K562 (cell line): ENCODE measurements around the gene RNF167. TPM values are rescaled to one million over a fixed set of nuclear protein-coding genes. Genes with fewer than 3 reads are reported as not detected.

ENCODE experiments used
- ILK ChIP-seq: fragments of 450-650 bp; IDR thresholded peaks from 2 replicates; pipeline ENCODE4 v1.6.1; 2016; ENCODE audit warnings: missing genetic modification characterization, low read depth, mild to moderate bottlenecking, missing compliant biosample characterization, moderate library complexity, borderline replicate concordance
- MAZ ChIP-seq, 2 experiments: fragments of 450-650 bp in 1 of 2; sonication (generic) in 1 of 2; formaldehyde crosslinking; IDR thresholded peaks in 1 of 2; conservative IDR thresholded peaks in 1 of 2; 2 replicates each; pipeline versions ENCODE4 v1.4.0 to v1.5.0; 2020; ENCODE audit warnings: mild to moderate bottlenecking in 1 of 2, missing genetic modification reagents in 1 of 2
- PHF20 ChIP-seq: fragments of 450-650 bp; IDR thresholded peaks from 2 replicates; pipeline ENCODE4 v1.6.1; 2018; ENCODE audit not compliant: partially characterized antibody
- TGIF2 ChIP-seq: sonication (generic); formaldehyde crosslinking; IDR thresholded peaks from 2 replicates; pipeline ENCODE4 v1.8.1; 2022; ENCODE audit warnings: mild to moderate bottlenecking, missing genetic modification reagents, moderate library complexity
- polyA plus RNA-seq, 8 experiments: library from polyadenylated mRNA; depleted of rRNA in 4 of 8; stranded (reverse) in 5 of 8; unstranded in 3 of 8; fragments of >200 nt; fragmentation: Nextera tagmentation in 2 of 8; fragmentation: Illumina TruSeq in 1 of 8; extraction: Ambion mirVana in 2 of 8; extraction: Trizol in 1 of 8; gene quantifications; 2 replicates each; pipeline versions ENCODE4 v1.2.1 to v1.2.3, GENCODE V29; 2011 to 2014; ENCODE audit warnings: inconsistent platforms in 1 of 8, missing spikeins in 1 of 8
- total RNA-seq, 7 experiments: library from RNA; depleted of rRNA in 6 of 7; stranded (reverse); fragments of >200 nt in 6 of 7; fragmentation: Illumina TruSeq in 2 of 7; extraction: Trizol in 2 of 7; gene quantifications; 2 replicates each; pipeline versions ENCODE4 v1.2.1 to v1.2.3, GENCODE V29; 2011 to 2021; ENCODE audit warnings: low replicate concordance in 1 of 7
- TF ChIP-seq, protein P1 (sequence below), 2 experiments: fragments of 450-650 bp; formaldehyde crosslinking in 1 of 2; IDR thresholded peaks; 2 replicates each; pipeline versions ENCODE4 v1.4.0 to v1.6.1; 2014 to 2020; ENCODE audit warnings: mild to moderate bottlenecking in 2 of 2, borderline replicate concordance in 1 of 2, low read depth in 1 of 2

The RNF167 gene
- total and polyA plus RNA-seq, 9 of the 15 experiments (the other 6 are each of a cell fraction or from before 2014, with no cell fraction given), result 16.5 to 143 (median 45.5) TPM

DNA sequence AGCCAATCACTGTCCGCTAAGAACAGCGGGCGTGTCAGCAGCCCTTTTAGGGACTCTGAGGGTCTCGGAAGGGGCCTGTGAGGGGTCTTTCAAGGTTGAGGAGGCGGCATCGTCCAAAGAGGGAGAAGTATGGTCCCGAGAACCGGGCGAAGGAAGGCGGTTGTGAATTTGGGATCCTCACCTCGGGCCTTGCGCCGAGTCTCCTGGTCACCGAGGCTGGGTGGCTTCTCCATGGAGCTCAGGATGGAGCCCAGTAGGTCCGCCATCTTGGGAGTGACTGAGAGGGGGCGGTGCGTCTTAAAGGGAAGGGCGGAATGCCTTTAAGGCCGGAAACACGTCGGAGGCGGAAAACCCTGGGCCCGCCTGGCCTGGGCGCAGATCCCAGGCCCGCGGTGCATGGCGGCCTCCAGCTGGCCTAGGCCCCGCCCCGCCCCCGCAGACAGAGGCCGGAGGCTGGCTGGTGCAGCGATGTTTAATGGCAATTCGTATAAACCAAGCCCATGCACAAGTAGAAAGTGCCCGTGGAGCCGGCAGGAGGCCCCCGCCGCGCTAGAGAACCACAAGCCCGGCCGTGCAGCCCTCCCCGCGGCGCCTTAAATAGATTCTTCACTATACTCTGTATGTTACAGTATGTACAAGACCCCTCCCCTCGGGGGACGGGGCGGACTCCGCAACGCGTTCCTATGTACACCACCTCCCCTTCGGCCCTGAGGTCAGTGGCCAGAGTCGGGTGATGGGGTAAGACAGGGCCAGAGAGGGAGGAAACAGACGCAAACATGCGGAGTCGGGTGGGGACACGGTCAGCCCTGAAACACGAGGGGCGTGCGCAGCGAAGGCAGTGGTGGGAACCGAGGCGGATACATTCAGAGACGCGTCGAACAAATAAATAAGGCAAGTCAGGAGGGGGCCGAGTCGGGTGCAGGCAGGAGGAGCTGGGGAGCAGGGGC, 27.7 kb downstream of the RNF167 start, which contains the start of gene SPAG7 (continued):
- TF ChIP-seq, protein P1, sequence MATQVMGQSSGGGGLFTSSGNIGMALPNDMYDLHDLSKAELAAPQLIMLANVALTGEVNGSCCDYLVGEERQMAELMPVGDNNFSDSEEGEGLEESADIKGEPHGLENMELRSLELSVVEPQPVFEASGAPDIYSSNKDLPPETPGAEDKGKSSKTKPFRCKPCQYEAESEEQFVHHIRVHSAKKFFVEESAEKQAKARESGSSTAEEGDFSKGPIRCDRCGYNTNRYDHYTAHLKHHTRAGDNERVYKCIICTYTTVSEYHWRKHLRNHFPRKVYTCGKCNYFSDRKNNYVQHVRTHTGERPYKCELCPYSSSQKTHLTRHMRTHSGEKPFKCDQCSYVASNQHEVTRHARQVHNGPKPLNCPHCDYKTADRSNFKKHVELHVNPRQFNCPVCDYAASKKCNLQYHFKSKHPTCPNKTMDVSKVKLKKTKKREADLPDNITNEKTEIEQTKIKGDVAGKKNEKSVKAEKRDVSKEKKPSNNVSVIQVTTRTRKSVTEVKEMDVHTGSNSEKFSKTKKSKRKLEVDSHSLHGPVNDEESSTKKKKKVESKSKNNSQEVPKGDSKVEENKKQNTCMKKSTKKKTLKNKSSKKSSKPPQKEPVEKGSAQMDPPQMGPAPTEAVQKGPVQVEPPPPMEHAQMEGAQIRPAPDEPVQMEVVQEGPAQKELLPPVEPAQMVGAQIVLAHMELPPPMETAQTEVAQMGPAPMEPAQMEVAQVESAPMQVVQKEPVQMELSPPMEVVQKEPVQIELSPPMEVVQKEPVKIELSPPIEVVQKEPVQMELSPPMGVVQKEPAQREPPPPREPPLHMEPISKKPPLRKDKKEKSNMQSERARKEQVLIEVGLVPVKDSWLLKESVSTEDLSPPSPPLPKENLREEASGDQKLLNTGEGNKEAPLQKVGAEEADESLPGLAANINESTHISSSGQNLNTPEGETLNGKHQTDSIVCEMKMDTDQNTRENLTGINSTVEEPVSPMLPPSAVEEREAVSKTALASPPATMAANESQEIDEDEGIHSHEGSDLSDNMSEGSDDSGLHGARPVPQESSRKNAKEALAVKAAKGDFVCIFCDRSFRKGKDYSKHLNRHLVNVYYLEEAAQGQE (IDR thresholded peaks at IDR 0.05; ENCODE audit: borderline replicate concordance), result peak; percentile 73
- TF ChIP-seq, protein P1 (CRISPR knock-in tag; IDR thresholded peaks at IDR 0.05; ENCODE audit: low read depth), result no peak
- TF ChIP-seq MAZ (CRISPR knock-in tag; conservative IDR thresholded peaks at IDR 0.05 in 1 of 2, IDR thresholded peaks at IDR 0.05 in 1 of 2), result peak; percentile 26 to 82
- TF ChIP-seq ILK (tag), result no peak
- TF ChIP-seq PHF20, result peak; percentile 72
- TF ChIP-seq TGIF2, result no peak
- TF ChIP-seq, all 486 proteins: peak for 93
